ENCODE results near the gene PSKH1.

Gene PSKH1

DNA sequence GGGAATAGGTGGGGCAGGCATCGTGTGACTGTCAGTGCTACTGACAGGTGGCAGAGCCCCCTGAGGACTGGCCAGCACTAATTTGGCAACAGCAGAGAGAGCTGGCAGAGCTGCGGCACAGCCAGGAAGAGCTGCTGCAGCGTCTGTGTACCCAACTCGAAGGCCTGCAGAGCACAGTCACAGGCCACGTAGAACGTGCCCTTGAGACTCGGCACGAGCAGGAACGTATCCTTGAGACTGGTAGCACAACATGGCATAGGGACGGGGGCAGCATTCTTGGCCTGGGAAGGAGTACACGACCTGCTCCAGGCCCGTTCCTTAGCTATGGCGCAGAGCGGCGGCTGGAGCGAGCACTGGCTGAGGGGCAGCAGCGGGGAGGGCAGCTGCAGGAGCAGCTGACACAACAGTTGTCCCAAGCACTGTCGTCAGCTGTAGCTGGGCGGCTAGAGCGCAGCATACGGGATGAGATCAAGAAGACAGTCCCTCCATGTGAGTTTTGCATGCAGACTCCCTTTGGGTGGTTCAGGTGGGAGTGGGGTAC, 11.4 kb upstream of the PSKH1 start:
- Histone ChIP-seq H3K4me1 (ENCODE audit: control insufficient read depth, insufficient read depth, low read length) (peaks cover 3% of the 10 kb centered on the region; the same call in 1 of the 2 replicates), H3K27ac (ENCODE audit: extremely low read depth, low read depth, low read length) (no peak overlapping the region), H3K4me3 (ENCODE audit: low read depth, low read length) (no peak overlapping the region), H3K9me3 (ENCODE audit: control insufficient read depth, insufficient read depth, low read depth, low read length) (no peaks in the 10 kb centered on the region), H3K36me3 (ENCODE audit: control insufficient read depth in 2 of 2, insufficient read depth in 1 of 2, low read length in 2 of 2) (peaks cover 0 to 89% of the 10 kb centered on the region in 2 experiments; a peak in 1 of 3 replicates)
- ChIA-PET CTCF (interaction anchor here (0.6 to 4.2 kb wide), 3 partner anchors 12 to 52 kb away, joined by 3 to 62 read pairs (median 3); no protein-coding TSS in a partner anchor), POLR2A (interaction anchor here (0.6 to 1.0 kb wide), 2 partner anchors 16 to 50 kb away, joined by 3 read pairs; partner anchors contain the start of gene CTRL)
- no peak for TF ChIP-seq ZNF174 (tag by site-specific recombination; IDR thresholded peaks at IDR 0.05)

DNA sequence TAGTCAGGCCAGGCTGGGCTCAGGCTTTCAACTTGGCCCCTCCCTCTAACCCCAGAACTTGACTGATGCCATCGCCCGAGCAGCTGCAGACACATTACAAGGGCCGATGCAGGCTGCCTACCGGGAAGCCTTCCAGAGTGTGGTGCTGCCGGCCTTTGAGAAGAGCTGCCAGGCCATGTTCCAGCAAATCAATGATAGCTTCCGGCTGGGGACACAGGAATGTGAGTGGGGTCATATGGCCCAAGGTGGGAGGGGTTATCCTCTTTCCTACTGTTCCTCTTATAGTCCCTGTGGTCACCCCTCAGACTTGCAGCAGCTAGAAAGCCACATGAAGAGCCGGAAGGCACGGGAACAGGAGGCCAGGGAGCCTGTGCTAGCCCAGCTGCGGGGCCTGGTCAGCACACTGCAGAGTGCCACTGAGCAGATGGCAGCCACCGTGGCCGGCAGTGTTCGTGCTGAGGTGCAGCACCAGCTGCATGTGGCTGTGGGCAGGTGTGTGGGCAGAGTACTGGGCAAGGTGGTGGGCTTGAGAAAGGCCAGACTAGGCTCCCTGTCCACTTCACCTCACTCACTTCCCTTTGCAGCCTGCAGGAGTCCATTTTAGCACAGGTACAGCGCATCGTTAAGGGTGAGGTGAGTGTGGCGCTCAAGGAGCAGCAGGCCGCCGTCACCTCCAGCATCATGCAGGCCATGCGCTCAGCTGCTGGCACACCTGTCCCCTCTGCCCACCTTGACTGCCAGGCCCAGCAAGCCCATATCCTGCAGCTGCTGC, 10.5 kb upstream of the PSKH1 start:
- TF ChIP-seq TSHZ1 (tag by site-specific recombination; IDR thresholded peaks at IDR 0.05; ENCODE audit: borderline replicate concordance) (no peak), ZNF701 (tag by site-specific recombination; IDR thresholded peaks at IDR 0.05) (no peak), SALL2 (tag by site-specific recombination; IDR thresholded peaks at IDR 0.05; ENCODE audit: borderline replicate concordance) (no peak), ZNF843 (tag by site-specific recombination; IDR thresholded peaks at IDR 0.05) (no peak), ZBTB49 (tag by site-specific recombination; IDR thresholded peaks at IDR 0.05; ENCODE audit: low read depth) (no peak), ZNF623 (tag by site-specific recombination; IDR thresholded peaks at IDR 0.05) (no peak), RBAK (tag by site-specific recombination; IDR thresholded peaks at IDR 0.05) (no peak), ZNF266 (tag by site-specific recombination; IDR thresholded peaks at IDR 0.05; ENCODE audit: low read depth) (no peak), ZNF560 (tag by site-specific recombination; IDR thresholded peaks at IDR 0.05; ENCODE audit: borderline replicate concordance) (no peak), ZNF585B (tag by site-specific recombination; IDR thresholded peaks at IDR 0.05) (no peak), HOXD13 (CRISPR knock-in tag; IDR thresholded peaks at IDR 0.05; ENCODE audit: borderline replicate concordance) (no peak), ZNF785 (tag by site-specific recombination; IDR thresholded peaks at IDR 0.05) (no peak), ZNF175 (tag by site-specific recombination; IDR thresholded peaks at IDR 0.05) (no peak)
- Histone ChIP-seq H3K36me3 (ENCODE audit: control insufficient read depth in 2 of 2, insufficient read depth in 1 of 2, low read length in 2 of 2) (peaks cover 0 to 81% of the 10 kb centered on the region in 2 experiments; a peak in 1 of 3 replicates), H3K9me3 (ENCODE audit: control insufficient read depth, insufficient read depth, low read depth, low read length) (no peaks in the 10 kb centered on the region), H3K27ac (ENCODE audit: extremely low read depth, low read depth, low read length) (no peak overlapping the region), H3K4me1 (ENCODE audit: control insufficient read depth, insufficient read depth, low read length) (peaks cover 3% of the 10 kb centered on the region; the same call in 1 of the 2 replicates), H3K4me3 (ENCODE audit: low read depth, low read length) (no peak overlapping the region)
- ChIA-PET POLR2A (interaction anchor here (1.0 to 2.4 kb wide), 3 partner anchors 36 to 53 kb away, joined by 3 to 16 read pairs (median 3); partner anchors contain the start of genes CTRL and NUTF2), CTCF (interaction anchor here (0.5 to 4.2 kb wide), 16 partner anchors 8 to 556 kb away, joined by 3 to 62 read pairs (median 4); partner anchors contain the start of genes EDC4, LRRC36, PSKH1 and PSMB10)
